Measurements from ENCODE around the gene MVB12B. TPM values are rescaled to one million over a fixed set of nuclear protein-coding genes. Genes with fewer than 3 reads are reported as not detected.

The MVB12B gene
- total and polyA plus RNA-seq, 2 donors from 2014 or later: 4.5 to 12.3 TPM

GRCh38 chr9:126523611-126524111 lies 197.0 kb downstream of the MVB12B start:
- intact Hi-C loops (cut with DNase I): no loop called here
- no peak for FAIRE-seq
- H3K4me3 ChIP-seq (ENCODE audit: low read length in 3 of 3): no peak overlapping the region
- H3K27ac ChIP-seq (ENCODE audit: low read depth in 2 of 2, low read length in 2 of 2): peak overlapping the region in 1 of 2 donors; percentile 26
- H3K27me3 ChIP-seq (ENCODE audit: control insufficient read depth, insufficient read depth, low read length): peaks cover 10% of the 10 kb centered on the region
- TF ChIP-seq, protein P1, sequence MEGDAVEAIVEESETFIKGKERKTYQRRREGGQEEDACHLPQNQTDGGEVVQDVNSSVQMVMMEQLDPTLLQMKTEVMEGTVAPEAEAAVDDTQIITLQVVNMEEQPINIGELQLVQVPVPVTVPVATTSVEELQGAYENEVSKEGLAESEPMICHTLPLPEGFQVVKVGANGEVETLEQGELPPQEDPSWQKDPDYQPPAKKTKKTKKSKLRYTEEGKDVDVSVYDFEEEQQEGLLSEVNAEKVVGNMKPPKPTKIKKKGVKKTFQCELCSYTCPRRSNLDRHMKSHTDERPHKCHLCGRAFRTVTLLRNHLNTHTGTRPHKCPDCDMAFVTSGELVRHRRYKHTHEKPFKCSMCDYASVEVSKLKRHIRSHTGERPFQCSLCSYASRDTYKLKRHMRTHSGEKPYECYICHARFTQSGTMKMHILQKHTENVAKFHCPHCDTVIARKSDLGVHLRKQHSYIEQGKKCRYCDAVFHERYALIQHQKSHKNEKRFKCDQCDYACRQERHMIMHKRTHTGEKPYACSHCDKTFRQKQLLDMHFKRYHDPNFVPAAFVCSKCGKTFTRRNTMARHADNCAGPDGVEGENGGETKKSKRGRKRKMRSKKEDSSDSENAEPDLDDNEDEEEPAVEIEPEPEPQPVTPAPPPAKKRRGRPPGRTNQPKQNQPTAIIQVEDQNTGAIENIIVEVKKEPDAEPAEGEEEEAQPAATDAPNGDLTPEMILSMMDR (IDR thresholded peaks at IDR 0.05; ENCODE audit: borderline replicate concordance, extremely low read depth, insufficient read depth): no peak
- peak in 1 of 5 donors; percentile 27 for DNase-seq
- no peaks in the 10 kb centered on the region for H3K36me3 ChIP-seq (ENCODE audit: control insufficient read depth in 2 of 3, insufficient read depth in 3 of 3, low read length in 3 of 3)
- no peaks in the 10 kb centered on the region for H3K9me3 ChIP-seq (ENCODE audit: control insufficient read depth in 2 of 3, insufficient read depth in 1 of 3, low read length in 3 of 3)
- H3K4me1 ChIP-seq (ENCODE audit: control insufficient read depth in 2 of 3, insufficient read depth in 2 of 3, low read depth in 1 of 3, low read length in 3 of 3): no peaks in the 10 kb centered on the region
- no peak overlapping the region for H3K9ac ChIP-seq (ENCODE audit: low read length in 3 of 3)

DNA sequence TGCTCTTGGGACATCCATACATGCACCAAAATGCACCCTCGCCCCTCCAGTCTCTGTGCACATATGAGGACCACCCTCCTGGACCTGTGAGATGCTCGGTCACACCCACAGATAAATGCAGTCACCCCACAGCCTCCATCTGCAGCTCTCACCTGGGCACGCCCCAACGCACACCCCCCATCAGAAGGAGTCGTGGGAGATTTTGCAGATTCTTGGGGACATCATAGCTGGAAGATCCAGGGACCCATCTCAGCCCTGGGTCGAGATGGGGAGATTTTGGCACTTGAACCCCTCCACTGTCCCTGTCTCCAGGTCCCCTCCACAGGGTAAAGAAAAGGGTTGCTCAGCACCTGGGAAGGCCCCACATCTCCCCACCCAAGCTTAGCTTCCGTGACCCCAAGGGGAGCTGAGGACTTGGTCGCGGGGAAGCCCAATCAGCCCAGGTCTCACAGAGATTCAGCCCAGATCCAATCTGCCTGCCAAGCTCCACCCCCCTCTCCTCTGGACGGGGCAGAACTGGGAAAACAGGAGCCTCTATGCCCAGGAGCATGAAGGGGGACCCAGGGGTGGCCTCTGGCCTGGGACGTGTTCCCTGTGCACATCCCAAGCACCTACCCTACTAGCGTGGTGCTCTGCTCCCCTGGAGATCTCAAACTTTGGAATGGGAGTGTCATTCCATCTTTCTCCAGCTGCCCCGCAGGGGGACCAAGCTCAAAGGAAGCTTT lies 197.9 kb downstream of the MVB12B start:
- no peak overlapping the region for H3K27ac ChIP-seq (ENCODE audit: low read depth in 2 of 2, low read length in 2 of 2)
- TF ChIP-seq, protein P1 (IDR thresholded peaks at IDR 0.05; ENCODE audit: borderline replicate concordance, extremely low read depth, insufficient read depth): no peak
- intact Hi-C loops (cut with DNase I): no loop called here
- H3K9me3 ChIP-seq (ENCODE audit: control insufficient read depth in 2 of 3, insufficient read depth in 1 of 3, low read length in 3 of 3): no peaks in the 10 kb centered on the region
- H3K27me3 ChIP-seq (ENCODE audit: control insufficient read depth, insufficient read depth, low read length): peaks cover 6% of the 10 kb centered on the region
- no peak overlapping the region for H3K4me3 ChIP-seq (ENCODE audit: low read length in 3 of 3)
- H3K9ac ChIP-seq (ENCODE audit: low read length in 3 of 3): no peak overlapping the region
- peak in 1 of 5 donors; percentile 55 for DNase-seq
- no peak for FAIRE-seq
- no peaks in the 10 kb centered on the region for H3K4me1 ChIP-seq (ENCODE audit: control insufficient read depth in 2 of 3, insufficient read depth in 2 of 3, low read depth in 1 of 3, low read length in 3 of 3)
- H3K36me3 ChIP-seq (ENCODE audit: control insufficient read depth in 2 of 3, insufficient read depth in 3 of 3, low read length in 3 of 3): no peaks in the 10 kb centered on the region

- Histone ChIP-seq H3K4me1 (ENCODE audit: control insufficient read depth in 2 of 3, insufficient read depth in 2 of 3, low read depth in 1 of 3, low read length in 3 of 3) (no peaks in the 10 kb centered on the region), H3K9me3 (ENCODE audit: control insufficient read depth in 2 of 3, insufficient read depth in 1 of 3, low read length in 3 of 3) (no peaks in the 10 kb centered on the region), H3K27ac (ENCODE audit: low read depth in 2 of 2, low read length in 2 of 2) (no peak overlapping the region), H3K36me3 (ENCODE audit: control insufficient read depth in 2 of 3, insufficient read depth in 3 of 3, low read length in 3 of 3) (no peaks in the 10 kb centered on the region), H3K9ac (ENCODE audit: low read length in 3 of 3) (no peak overlapping the region), H3K4me3 (ENCODE audit: low read length in 3 of 3) (no peak overlapping the region), H3K27me3 (ENCODE audit: control insufficient read depth, insufficient read depth, low read length) (no peaks in the 10 kb centered on the region)
- no peak for FAIRE-seq
- DNase-seq: peak in 1 of 5 donors; percentile 53
- TF ChIP-seq, protein P1 (IDR thresholded peaks at IDR 0.05; ENCODE audit: borderline replicate concordance, extremely low read depth, insufficient read depth): no peak
- intact Hi-C loops (cut with DNase I): no loop called here
Measured at GRCh38 chr9:126526218-126527108, 199.8 kb downstream of the MVB12B start.

All from kidney (tissue), 14 donors.